ENCODE data around the gene ALAS1.

GRCh38 chr3:52149021-52149420, 48.9 kb upstream of the ALAS1 start:
- TF ChIP-seq CTCF (conservative IDR thresholded peaks at IDR 0.05; ENCODE audit: low read length) (no peak), EZH2phosphoT487 (IDR thresholded peaks at IDR 0.05; ENCODE audit: borderline replicate concordance, low read depth, low read length) (no peak)

Data from OCI-LY7 (cell line).